Prostate gland (tissue), 2 donors: ENCODE data around the gene RHBDL3.

ENCODE experiments used
- POLR2A ChIP-seq: fragments of 450-650 bp; IDR thresholded peaks from one replicate; pipeline ENCODE4 v1.6.1; 2016; ENCODE audit warnings: antibody characterized with exemption, mild to moderate bottlenecking
- POLR2AphosphoS5 ChIP-seq: sonication (generic); formaldehyde crosslinking; IDR thresholded peaks from one replicate; pipeline ENCODE4 v1.6.1; 2017; ENCODE audit warnings: antibody characterized with exemption
- TF ChIP-seq, protein P1 (sequence below), 4 experiments: fragments of 200-600 bp in 2 of 4; fragments of 450-650 bp in 2 of 4; sonication (generic) in 2 of 4; IDR thresholded peaks; 1 replicate in 3 of 4; 2 replicates in 1 of 4; pipeline ENCODE4 v1.5.1; 2016 to 2019; ENCODE audit warnings: antibody characterized with exemption in 4 of 4, mild to moderate bottlenecking in 2 of 4, moderate library complexity in 2 of 4

DNA sequence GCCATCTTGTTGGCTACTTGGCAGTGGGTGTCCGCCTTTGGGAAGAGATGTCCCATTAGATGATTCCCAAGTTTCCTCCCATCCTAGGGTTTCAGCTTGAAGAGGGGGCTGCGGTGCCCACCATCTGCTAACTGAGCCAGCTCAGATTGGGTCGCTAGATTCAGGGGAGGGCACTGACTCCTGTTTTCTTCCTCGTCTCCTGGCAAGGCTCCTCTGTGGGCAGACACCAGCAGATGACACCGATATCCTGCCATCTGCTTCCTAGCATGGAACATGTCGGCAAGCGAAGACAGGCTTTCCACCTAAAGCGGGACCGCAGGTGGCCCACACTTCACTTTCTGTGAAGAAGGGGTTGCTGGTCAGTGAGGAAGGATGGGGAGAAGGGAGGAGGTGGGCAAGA is 49.0 kb downstream of the RHBDL3 start:
- TF ChIP-seq, protein P1, sequence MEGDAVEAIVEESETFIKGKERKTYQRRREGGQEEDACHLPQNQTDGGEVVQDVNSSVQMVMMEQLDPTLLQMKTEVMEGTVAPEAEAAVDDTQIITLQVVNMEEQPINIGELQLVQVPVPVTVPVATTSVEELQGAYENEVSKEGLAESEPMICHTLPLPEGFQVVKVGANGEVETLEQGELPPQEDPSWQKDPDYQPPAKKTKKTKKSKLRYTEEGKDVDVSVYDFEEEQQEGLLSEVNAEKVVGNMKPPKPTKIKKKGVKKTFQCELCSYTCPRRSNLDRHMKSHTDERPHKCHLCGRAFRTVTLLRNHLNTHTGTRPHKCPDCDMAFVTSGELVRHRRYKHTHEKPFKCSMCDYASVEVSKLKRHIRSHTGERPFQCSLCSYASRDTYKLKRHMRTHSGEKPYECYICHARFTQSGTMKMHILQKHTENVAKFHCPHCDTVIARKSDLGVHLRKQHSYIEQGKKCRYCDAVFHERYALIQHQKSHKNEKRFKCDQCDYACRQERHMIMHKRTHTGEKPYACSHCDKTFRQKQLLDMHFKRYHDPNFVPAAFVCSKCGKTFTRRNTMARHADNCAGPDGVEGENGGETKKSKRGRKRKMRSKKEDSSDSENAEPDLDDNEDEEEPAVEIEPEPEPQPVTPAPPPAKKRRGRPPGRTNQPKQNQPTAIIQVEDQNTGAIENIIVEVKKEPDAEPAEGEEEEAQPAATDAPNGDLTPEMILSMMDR (IDR thresholded peaks at IDR 0.05), result no peak
- TF ChIP-seq POLR2A (no peak), POLR2AphosphoS5 (no peak)
